Measurements from ENCODE around the gene INVS. TPM values are rescaled to one million over a fixed set of nuclear protein-coding genes. Genes with fewer than 3 reads are reported as not detected.

Gene INVS
- total and polyA plus RNA-seq, 4 donors: 5.7 to 28.1 (median 10.0) TPM

DNA sequence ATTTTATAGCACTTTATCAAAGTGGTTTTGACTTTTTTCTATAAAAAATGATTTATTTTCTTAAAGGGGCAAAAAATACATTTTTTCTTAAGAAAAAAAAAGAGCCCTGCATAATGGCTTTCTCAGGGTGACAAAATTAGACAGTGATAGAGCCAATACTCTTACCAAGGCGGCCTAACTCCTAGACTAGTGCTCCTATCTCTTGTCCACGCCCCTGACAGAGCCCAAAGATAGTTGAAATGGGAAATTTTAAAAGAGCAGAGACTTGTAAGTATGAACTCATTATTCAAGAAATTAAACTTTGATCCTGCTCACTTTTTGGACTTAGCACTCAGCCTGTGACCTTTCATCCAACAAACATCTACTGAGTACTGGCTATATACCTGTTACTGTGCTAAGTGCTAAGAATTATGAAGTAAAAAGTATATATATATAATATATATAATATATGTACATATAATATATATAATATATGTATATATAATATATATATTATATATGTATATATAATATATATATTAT, 1.2 kb downstream of the INVS start:
- no peak for TF ChIP-seq TAF1 (conservative IDR thresholded peaks at IDR 0.05)
- peak; percentile 68 to 82 for TF ChIP-seq HNF4A (conservative IDR thresholded peaks at IDR 0.05)

DNA sequence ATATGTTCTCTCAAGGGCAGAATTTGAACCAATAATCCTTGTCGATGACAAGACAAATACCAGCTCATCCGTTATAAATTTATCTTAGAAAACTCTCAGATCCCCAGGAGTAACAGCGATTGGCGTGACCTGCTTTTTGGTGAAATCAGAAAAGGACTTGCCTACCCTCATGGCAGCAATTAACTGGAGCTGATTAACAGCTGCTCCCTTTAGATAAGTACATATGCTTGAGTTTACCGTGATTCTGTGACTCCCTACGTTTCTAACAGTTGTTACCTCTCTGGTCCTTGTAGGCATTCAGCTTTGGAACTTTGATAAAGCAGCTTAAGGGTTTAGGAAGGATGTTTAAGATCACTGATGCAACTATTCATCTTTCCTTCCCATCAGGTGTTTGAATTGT, 2.6 kb downstream of the INVS start:
- Histone ChIP-seq H3K9me3 (ENCODE audit: control insufficient read depth in 4 of 4, low read length in 3 of 4) (no peaks in the 10 kb centered on the region), H3K27ac (ENCODE audit: low read depth in 1 of 2, low read length in 2 of 2) (no peak overlapping the region), H3K27me3 (ENCODE audit: control insufficient read depth in 4 of 4, insufficient read depth in 4 of 4, low read length in 3 of 4) (no peaks in the 10 kb centered on the region), H3K9ac (ENCODE audit: low read depth in 1 of 2, low read length in 2 of 2) (no peak overlapping the region), H3K4me3 (ENCODE audit: low read depth in 1 of 3, low read length in 3 of 3) (no peak overlapping the region), H3K36me3 (ENCODE audit: control insufficient read depth in 4 of 4, insufficient read depth in 3 of 4, low read depth in 1 of 4, low read length in 3 of 4) (peaks cover 3 to 22% (median 19%) of the 10 kb centered on the region in 4 donors), H3K4me1 (ENCODE audit: control insufficient read depth in 4 of 4, insufficient read depth in 4 of 4, low read length in 3 of 4) (peaks cover 3 to 24% (median 14%) of the 10 kb centered on the region in 4 donors)
- TF ChIP-seq, protein P1, sequence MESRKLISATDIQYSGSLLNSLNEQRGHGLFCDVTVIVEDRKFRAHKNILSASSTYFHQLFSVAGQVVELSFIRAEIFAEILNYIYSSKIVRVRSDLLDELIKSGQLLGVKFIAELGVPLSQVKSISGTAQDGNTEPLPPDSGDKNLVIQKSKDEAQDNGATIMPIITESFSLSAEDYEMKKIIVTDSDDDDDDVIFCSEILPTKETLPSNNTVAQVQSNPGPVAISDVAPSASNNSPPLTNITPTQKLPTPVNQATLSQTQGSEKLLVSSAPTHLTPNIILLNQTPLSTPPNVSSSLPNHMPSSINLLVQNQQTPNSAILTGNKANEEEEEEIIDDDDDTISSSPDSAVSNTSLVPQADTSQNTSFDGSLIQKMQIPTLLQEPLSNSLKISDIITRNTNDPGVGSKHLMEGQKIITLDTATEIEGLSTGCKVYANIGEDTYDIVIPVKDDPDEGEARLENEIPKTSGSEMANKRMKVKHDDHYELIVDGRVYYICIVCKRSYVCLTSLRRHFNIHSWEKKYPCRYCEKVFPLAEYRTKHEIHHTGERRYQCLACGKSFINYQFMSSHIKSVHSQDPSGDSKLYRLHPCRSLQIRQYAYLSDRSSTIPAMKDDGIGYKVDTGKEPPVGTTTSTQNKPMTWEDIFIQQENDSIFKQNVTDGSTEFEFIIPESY (IDR thresholded peaks at IDR 0.05): no peak
- no peak for TF ChIP-seq SP1 (IDR thresholded peaks at IDR 0.05)
- no peak for TF ChIP-seq EGR1 (IDR thresholded peaks at IDR 0.05; ENCODE audit: low read depth in 2 of 2)
- TF ChIP-seq JUND (IDR thresholded peaks at IDR 0.05): no peak
- TF ChIP-seq HNF4A (conservative IDR thresholded peaks at IDR 0.05): no peak
- no peak for TF ChIP-seq RAD21 (IDR thresholded peaks at IDR 0.05)
- TF ChIP-seq, protein P2, sequence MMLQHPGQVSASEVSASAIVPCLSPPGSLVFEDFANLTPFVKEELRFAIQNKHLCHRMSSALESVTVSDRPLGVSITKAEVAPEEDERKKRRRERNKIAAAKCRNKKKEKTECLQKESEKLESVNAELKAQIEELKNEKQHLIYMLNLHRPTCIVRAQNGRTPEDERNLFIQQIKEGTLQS (IDR thresholded peaks at IDR 0.05): no peak
- TF ChIP-seq, protein P3, sequence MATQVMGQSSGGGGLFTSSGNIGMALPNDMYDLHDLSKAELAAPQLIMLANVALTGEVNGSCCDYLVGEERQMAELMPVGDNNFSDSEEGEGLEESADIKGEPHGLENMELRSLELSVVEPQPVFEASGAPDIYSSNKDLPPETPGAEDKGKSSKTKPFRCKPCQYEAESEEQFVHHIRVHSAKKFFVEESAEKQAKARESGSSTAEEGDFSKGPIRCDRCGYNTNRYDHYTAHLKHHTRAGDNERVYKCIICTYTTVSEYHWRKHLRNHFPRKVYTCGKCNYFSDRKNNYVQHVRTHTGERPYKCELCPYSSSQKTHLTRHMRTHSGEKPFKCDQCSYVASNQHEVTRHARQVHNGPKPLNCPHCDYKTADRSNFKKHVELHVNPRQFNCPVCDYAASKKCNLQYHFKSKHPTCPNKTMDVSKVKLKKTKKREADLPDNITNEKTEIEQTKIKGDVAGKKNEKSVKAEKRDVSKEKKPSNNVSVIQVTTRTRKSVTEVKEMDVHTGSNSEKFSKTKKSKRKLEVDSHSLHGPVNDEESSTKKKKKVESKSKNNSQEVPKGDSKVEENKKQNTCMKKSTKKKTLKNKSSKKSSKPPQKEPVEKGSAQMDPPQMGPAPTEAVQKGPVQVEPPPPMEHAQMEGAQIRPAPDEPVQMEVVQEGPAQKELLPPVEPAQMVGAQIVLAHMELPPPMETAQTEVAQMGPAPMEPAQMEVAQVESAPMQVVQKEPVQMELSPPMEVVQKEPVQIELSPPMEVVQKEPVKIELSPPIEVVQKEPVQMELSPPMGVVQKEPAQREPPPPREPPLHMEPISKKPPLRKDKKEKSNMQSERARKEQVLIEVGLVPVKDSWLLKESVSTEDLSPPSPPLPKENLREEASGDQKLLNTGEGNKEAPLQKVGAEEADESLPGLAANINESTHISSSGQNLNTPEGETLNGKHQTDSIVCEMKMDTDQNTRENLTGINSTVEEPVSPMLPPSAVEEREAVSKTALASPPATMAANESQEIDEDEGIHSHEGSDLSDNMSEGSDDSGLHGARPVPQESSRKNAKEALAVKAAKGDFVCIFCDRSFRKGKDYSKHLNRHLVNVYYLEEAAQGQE (IDR thresholded peaks at IDR 0.05): no peak
- no peak for TF ChIP-seq FOXA2 (IDR thresholded peaks at IDR 0.05)
- no peak for TF ChIP-seq TAF1 (conservative IDR thresholded peaks at IDR 0.05)
- TF ChIP-seq RXRA (IDR thresholded peaks at IDR 0.05): no peak
- TF ChIP-seq, protein P4, sequence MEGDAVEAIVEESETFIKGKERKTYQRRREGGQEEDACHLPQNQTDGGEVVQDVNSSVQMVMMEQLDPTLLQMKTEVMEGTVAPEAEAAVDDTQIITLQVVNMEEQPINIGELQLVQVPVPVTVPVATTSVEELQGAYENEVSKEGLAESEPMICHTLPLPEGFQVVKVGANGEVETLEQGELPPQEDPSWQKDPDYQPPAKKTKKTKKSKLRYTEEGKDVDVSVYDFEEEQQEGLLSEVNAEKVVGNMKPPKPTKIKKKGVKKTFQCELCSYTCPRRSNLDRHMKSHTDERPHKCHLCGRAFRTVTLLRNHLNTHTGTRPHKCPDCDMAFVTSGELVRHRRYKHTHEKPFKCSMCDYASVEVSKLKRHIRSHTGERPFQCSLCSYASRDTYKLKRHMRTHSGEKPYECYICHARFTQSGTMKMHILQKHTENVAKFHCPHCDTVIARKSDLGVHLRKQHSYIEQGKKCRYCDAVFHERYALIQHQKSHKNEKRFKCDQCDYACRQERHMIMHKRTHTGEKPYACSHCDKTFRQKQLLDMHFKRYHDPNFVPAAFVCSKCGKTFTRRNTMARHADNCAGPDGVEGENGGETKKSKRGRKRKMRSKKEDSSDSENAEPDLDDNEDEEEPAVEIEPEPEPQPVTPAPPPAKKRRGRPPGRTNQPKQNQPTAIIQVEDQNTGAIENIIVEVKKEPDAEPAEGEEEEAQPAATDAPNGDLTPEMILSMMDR (IDR thresholded peaks at IDR 0.05; ENCODE audit: low read depth, low read length, missing input control): no peak
- no peak for TF ChIP-seq HNF4G (IDR thresholded peaks at IDR 0.05)
- TF ChIP-seq FOXA1 (IDR thresholded peaks at IDR 0.05): no peak
- TF ChIP-seq, protein P5, sequence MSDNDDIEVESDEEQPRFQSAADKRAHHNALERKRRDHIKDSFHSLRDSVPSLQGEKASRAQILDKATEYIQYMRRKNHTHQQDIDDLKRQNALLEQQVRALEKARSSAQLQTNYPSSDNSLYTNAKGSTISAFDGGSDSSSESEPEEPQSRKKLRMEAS (IDR thresholded peaks at IDR 0.05): no peak
- TF ChIP-seq YY1 (IDR thresholded peaks at IDR 0.05): no peak
- TF ChIP-seq NR2F2 (IDR thresholded peaks at IDR 0.05): no peak
- no peak for TF ChIP-seq GABPA (IDR thresholded peaks at IDR 0.05 in 1 of 2, conservative IDR thresholded peaks at IDR 0.05 in 1 of 2)
- WGBS: 82% methylated on average over 6 of the region's 6 CpGs
- no peak for DNase-seq (ENCODE audit: low spot score)

More for the DNA sequence above, 1.2 kb downstream of the INVS start:
- H3K9me3 ChIP-seq (ENCODE audit: control insufficient read depth in 4 of 4, low read length in 3 of 4): no peaks in the 10 kb centered on the region
- DNase-seq (ENCODE audit: low spot score): no peak
- H3K4me1 ChIP-seq (ENCODE audit: control insufficient read depth in 4 of 4, insufficient read depth in 4 of 4, low read length in 3 of 4): peaks cover 3 to 33% (median 20%) of the 10 kb centered on the region in 4 donors
- no peak overlapping the region for H3K27ac ChIP-seq (ENCODE audit: low read depth in 1 of 2, low read length in 2 of 2)
- 40% methylated on average over 2 of the region's 2 CpGs for WGBS
- H3K36me3 ChIP-seq (ENCODE audit: control insufficient read depth in 4 of 4, insufficient read depth in 3 of 4, low read depth in 1 of 4, low read length in 3 of 4): peaks cover 3 to 9% (median 5%) of the 10 kb centered on the region in 4 donors
- H3K27me3 ChIP-seq (ENCODE audit: control insufficient read depth in 4 of 4, insufficient read depth in 4 of 4, low read length in 3 of 4): no peaks in the 10 kb centered on the region
- H3K9ac ChIP-seq (ENCODE audit: low read depth in 1 of 2, low read length in 2 of 2): peak overlapping the region; percentile 14 to 37
- peak overlapping the region in 2 of 3 donors; percentile 75 to 79 for H3K4me3 ChIP-seq (ENCODE audit: low read depth in 1 of 3, low read length in 3 of 3)

Data from liver (tissue), 9 donors.